Gastrocnemius medialis (tissue), 4 donors: ENCODE results near the gene RASGRP4.

Source experiments
- CTCF ChIP-seq, 5 experiments: fragments of 450-650 bp in 3 of 5; fragments of 200-600 bp in 2 of 5; sonication (generic) in 2 of 5; IDR thresholded peaks in 4 of 5; conservative IDR thresholded peaks in 1 of 5; 1 replicate in 4 of 5; 2 replicates in 1 of 5; pipeline ENCODE4 v1.5.1; 2016 to 2019; ENCODE audit warnings: antibody characterized with exemption in 5 of 5, mild to moderate bottlenecking in 3 of 5, moderate library complexity in 3 of 5
- POLR2A ChIP-seq, 2 donors: fragments of 450-650 bp; IDR thresholded peaks; one replicate each; pipeline ENCODE4 v1.6.1; 2017; ENCODE audit warnings: antibody characterized with exemption in 2 of 2, mild to moderate bottlenecking in 2 of 2, moderate library complexity in 2 of 2

- TF ChIP-seq CTCF (IDR thresholded peaks at IDR 0.05 in 4 of 5, conservative IDR thresholded peaks at IDR 0.05 in 1 of 5) (no peak), POLR2A (IDR thresholded peaks at IDR 0.05) (no peak)
Measured at GRCh38 chr19:38409631-38410133, 16.3 kb downstream of the RASGRP4 start.
